ENCODE results near the gene PDLIM4. TPM values are rescaled to one million over a fixed set of nuclear protein-coding genes. Genes with fewer than 3 reads are reported as not detected.

Gene PDLIM4
- total RNA-seq, 4 donors from 2014 or later = 16.5 to 79.2 (median 47.7) TPM

GRCh38 chr5:132218321-132218720 lies 39.2 kb upstream of the PDLIM4 start:
- H3K4me1 ChIP-seq = peaks cover 0 to 53% (median 36%) of the 10 kb centered on the region in 3 donors
- intact Hi-C loops (cut with DNase I) = no loop called here
- H3K27me3 ChIP-seq = no peaks in the 10 kb centered on the region
- peaks cover 0 to 28% (median 0%) of the 10 kb centered on the region in 3 donors for H3K36me3 ChIP-seq
- no peak overlapping the region for H3K27ac ChIP-seq
- TF ChIP-seq, protein P1, sequence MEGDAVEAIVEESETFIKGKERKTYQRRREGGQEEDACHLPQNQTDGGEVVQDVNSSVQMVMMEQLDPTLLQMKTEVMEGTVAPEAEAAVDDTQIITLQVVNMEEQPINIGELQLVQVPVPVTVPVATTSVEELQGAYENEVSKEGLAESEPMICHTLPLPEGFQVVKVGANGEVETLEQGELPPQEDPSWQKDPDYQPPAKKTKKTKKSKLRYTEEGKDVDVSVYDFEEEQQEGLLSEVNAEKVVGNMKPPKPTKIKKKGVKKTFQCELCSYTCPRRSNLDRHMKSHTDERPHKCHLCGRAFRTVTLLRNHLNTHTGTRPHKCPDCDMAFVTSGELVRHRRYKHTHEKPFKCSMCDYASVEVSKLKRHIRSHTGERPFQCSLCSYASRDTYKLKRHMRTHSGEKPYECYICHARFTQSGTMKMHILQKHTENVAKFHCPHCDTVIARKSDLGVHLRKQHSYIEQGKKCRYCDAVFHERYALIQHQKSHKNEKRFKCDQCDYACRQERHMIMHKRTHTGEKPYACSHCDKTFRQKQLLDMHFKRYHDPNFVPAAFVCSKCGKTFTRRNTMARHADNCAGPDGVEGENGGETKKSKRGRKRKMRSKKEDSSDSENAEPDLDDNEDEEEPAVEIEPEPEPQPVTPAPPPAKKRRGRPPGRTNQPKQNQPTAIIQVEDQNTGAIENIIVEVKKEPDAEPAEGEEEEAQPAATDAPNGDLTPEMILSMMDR (IDR thresholded peaks at IDR 0.05) = no peak
- no peak for TF ChIP-seq POLR2A (IDR thresholded peaks at IDR 0.05)
- 67 to 85% methylated on average over 4 of the region's 4 CpGs for WGBS, 2 donors
- H3K9me3 ChIP-seq = no peaks in the 10 kb centered on the region
- no peak overlapping the region for H3K4me3 ChIP-seq
- DNase-seq = no peak

DNA sequence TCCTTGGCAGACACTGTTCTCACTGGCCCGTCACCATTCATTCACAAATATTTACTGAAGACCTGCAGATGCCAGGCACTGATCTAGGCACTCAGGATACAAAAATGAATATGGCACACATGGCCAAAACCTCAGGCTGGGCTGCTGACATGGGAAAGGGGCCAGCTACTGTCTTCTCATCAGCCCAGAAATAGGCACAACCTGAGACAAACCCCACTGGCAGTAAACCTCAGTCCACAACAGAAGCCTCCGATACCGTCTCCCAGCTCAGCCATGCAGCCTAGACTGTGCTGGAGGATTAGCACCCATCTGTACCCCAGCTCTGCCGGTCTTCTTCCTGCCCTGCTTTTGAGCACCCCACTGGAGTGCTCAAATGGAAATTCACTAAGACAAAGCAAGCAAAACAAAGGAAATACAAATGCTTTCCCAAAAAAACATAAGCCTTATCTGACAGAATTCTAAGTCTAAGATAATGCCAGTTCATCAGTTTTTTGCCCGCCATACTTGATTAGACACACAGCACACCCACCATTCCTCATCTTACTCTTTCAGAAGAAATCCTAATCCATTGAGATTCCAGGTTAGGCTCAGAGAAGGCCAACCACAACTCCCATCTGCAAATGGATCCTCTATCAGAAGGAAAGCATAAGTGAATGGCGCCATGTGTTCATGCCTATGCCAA lies 38.1 kb upstream of the PDLIM4 start:
- H3K27me3 ChIP-seq = no peaks in the 10 kb centered on the region
- intact Hi-C loops (cut with DNase I) = no loop called here
- H3K9me3 ChIP-seq = no peaks in the 10 kb centered on the region
- H3K27ac ChIP-seq = peak overlapping the region in 1 of 4 donors; percentile 10
- H3K36me3 ChIP-seq = peaks cover 0 to 19% (median 0%) of the 10 kb centered on the region in 3 donors
- TF ChIP-seq POLR2A (IDR thresholded peaks at IDR 0.05) = no peak
- TF ChIP-seq, protein P1 (IDR thresholded peaks at IDR 0.05) = no peak
- WGBS, 2 donors = 85 to 88% methylated on average over 5 of the region's 6 CpGs
- DNase-seq = no peak
- peaks cover 0 to 62% (median 43%) of the 10 kb centered on the region in 3 donors for H3K4me1 ChIP-seq
- no peak overlapping the region for H3K4me3 ChIP-seq

GRCh38 chr5:132219981-132220380 lies 37.5 kb upstream of the PDLIM4 start:
- no peak for DNase-seq
- H3K27me3 ChIP-seq = no peaks in the 10 kb centered on the region
- intact Hi-C loops (cut with DNase I) = no loop called here
- peaks cover 0 to 19% (median 0%) of the 10 kb centered on the region in 3 donors for H3K36me3 ChIP-seq
- H3K9me3 ChIP-seq = no peaks in the 10 kb centered on the region
- peak overlapping the region in 2 of 4 donors; percentile 27 to 74 for H3K27ac ChIP-seq
- WGBS, 2 donors = 50 to 67% methylated on average over 1 of the region's 1 CpG
- no peak overlapping the region for H3K4me3 ChIP-seq
- peaks cover 0 to 62% (median 43%) of the 10 kb centered on the region in 3 donors for H3K4me1 ChIP-seq
- TF ChIP-seq POLR2A (IDR thresholded peaks at IDR 0.05) = no peak
- TF ChIP-seq, protein P1 (IDR thresholded peaks at IDR 0.05) = no peak

- no peak overlapping the region for H3K4me3 ChIP-seq
- no peaks in the 10 kb centered on the region for H3K27me3 ChIP-seq
- intact Hi-C loops (cut with DNase I) = no loop called here
- peaks cover 0 to 19% (median 0%) of the 10 kb centered on the region in 3 donors for H3K36me3 ChIP-seq
- no peak for DNase-seq
- H3K4me1 ChIP-seq = peaks cover 4 to 62% (median 43%) of the 10 kb centered on the region in 3 donors
- no peaks in the 10 kb centered on the region for H3K9me3 ChIP-seq
- TF ChIP-seq POLR2A (IDR thresholded peaks at IDR 0.05) = no peak
- TF ChIP-seq, protein P1 (IDR thresholded peaks at IDR 0.05) = no peak
- peak overlapping the region in 3 of 4 donors; percentile 27 to 74 (median 33) for H3K27ac ChIP-seq
- WGBS, 2 donors = 29 to 44% methylated on average over 1 of the region's 2 CpGs
Observed at GRCh38 chr5:132220491-132220890, 37.0 kb upstream of the PDLIM4 start.

GRCh38 chr5:132221781-132222648 lies 35.5 kb upstream of the PDLIM4 start:
- WGBS, 2 donors = 39 to 54% methylated on average over 5 to 7 of the region's 7 CpGs
- Histone ChIP-seq H3K36me3 (peaks cover 0 to 14% (median 0%) of the 10 kb centered on the region in 3 donors), H3K9me3 (no peaks in the 10 kb centered on the region), H3K4me1 (peaks cover 12 to 74% (median 55%) of the 10 kb centered on the region in 3 donors), H3K4me3 (no peak overlapping the region), H3K27me3 (no peaks in the 10 kb centered on the region), H3K27ac (peak overlapping the region; percentile 10 to 83 (median 78))
- intact Hi-C loops (cut with DNase I) = no loop called here
- no peak for DNase-seq
- TF ChIP-seq, protein P1 (IDR thresholded peaks at IDR 0.05) = peak in 1 of 6 experiments; percentile 19
- TF ChIP-seq POLR2A (IDR thresholded peaks at IDR 0.05) = no peak
